MM.1S (cell line): ENCODE data around the gene PPP1R9B.

ENCODE experiments used
- DNase-seq: peaks from one replicate; pipeline ENCODE4 v3.0.0-alpha.2; 2015
- H2AFZ ChIP-seq: fragments of 300-600 bp; sonication (generic); 2 replicates; pipeline ENCODE4 v1.6.0; 2016; ENCODE audit warnings: antibody characterized with exemption, low read length
- H3F3A ChIP-seq: fragments of 300-600 bp; sonication (generic); 2 replicates; pipeline ENCODE4 v1.6.1; 2016; ENCODE audit warnings: mild to moderate bottlenecking, antibody characterized with exemption, low read length, moderate library complexity, mixed read lengths; ENCODE audit not compliant: insufficient read depth
- H3K27ac ChIP-seq: fragments of 300-600 bp; sonication (generic); 2 replicates; pipeline ENCODE4 v1.5.1; 2016; ENCODE audit warnings: mild to moderate bottlenecking, low read length
- H3K27me3 ChIP-seq: fragments of 300-600 bp; sonication (generic); replicated peaks from 2 replicates; pipeline ENCODE4 v1.6.0; 2016; ENCODE audit warnings: low read length; ENCODE audit not compliant: insufficient read depth
- H3K36me3 ChIP-seq: fragments of 300-600 bp; sonication (generic); replicated peaks from 2 replicates; pipeline ENCODE4 v1.6.1; 2016; ENCODE audit warnings: mild to moderate bottlenecking, low read length, mixed read lengths; ENCODE audit not compliant: insufficient read depth
- H3K4me1 ChIP-seq: fragments of 300-600 bp; sonication (generic); 2 replicates; pipeline ENCODE4 v1.6.1; 2016; ENCODE audit warnings: low read length, mixed read lengths
- H3K4me2 ChIP-seq: fragments of 300-600 bp; sonication (generic); 2 replicates; pipeline ENCODE4 v1.6.0; 2016; ENCODE audit warnings: low read depth, low read length
- H3K4me3 ChIP-seq: fragments of 300-600 bp; sonication (generic); 2 replicates; pipeline ENCODE4 v1.5.1; 2016; ENCODE audit warnings: low read length, mixed read lengths
- H3K79me2 ChIP-seq: fragments of 300-600 bp; sonication (generic); 2 replicates; pipeline ENCODE4 v1.6.1; 2016; ENCODE audit warnings: mixed run types, low read length, mixed read lengths
- H3K9ac ChIP-seq: fragments of 300-600 bp; sonication (generic); 2 replicates; pipeline ENCODE4 v1.6.1; 2016; ENCODE audit warnings: low read length, mixed read lengths
- H3K9me2 ChIP-seq: fragments of 300-600 bp; sonication (generic); replicated peaks from 2 replicates; pipeline ENCODE4 v1.6.1; 2016; ENCODE audit warnings: mild to moderate bottlenecking, low read length, mixed read lengths; ENCODE audit not compliant: insufficient read depth
- H3K9me3 ChIP-seq: fragments of 300-600 bp; sonication (generic); replicated peaks from 2 replicates; pipeline ENCODE4 v1.6.1; 2016; ENCODE audit warnings: mild to moderate bottlenecking, low read length, mixed read lengths; ENCODE audit not compliant: insufficient read depth
- H4K20me1 ChIP-seq: fragments of 300-600 bp; sonication (generic); 2 replicates; pipeline ENCODE4 v1.6.1; 2016; ENCODE audit warnings: mild to moderate bottlenecking, low read length, moderate library complexity, mixed read lengths; ENCODE audit not compliant: insufficient read depth
- CTCF ChIP-seq: fragments of 300-600 bp; sonication (generic); IDR thresholded peaks from 2 replicates; pipeline ENCODE4 v1.5.1; 2016; ENCODE audit warnings: antibody characterized with exemption, low read length, mixed read lengths
- EZH2 ChIP-seq: fragments of 300-600 bp; sonication (generic); optimal IDR thresholded peaks from 2 replicates; pipeline ENCODE3; 2017; ENCODE audit warnings: low read depth, mild to moderate bottlenecking, antibody characterized with exemption, low read length, mixed read lengths
- EZH2phosphoT487 ChIP-seq: fragments of 300-600 bp; sonication (generic); IDR thresholded peaks from 2 replicates; pipeline ENCODE4 v1.6.1; 2018; ENCODE audit warnings: antibody characterized with exemption, low read length

The PPP1R9B gene

GRCh38 chr17:50109207-50109606, 41.3 kb downstream of the PPP1R9B start:
- Histone ChIP-seq H3K27ac (no peak overlapping the region), H4K20me1 (no peaks in the 10 kb centered on the region), H3K4me2 (no peak overlapping the region), H3F3A (no peaks in the 10 kb centered on the region), H3K9me3 (no peaks in the 10 kb centered on the region), H3K4me1 (no peaks in the 10 kb centered on the region), H3K36me3 (no peaks in the 10 kb centered on the region), H3K27me3 (no peaks in the 10 kb centered on the region), H2AFZ (no peak overlapping the region), H3K4me3 (no peak overlapping the region), H3K9me2 (no peaks in the 10 kb centered on the region), H3K9ac (no peak overlapping the region), H3K79me2 (no peaks in the 10 kb centered on the region)
- no peak for DNase-seq
- no peak for TF ChIP-seq CTCF
- no peak for TF ChIP-seq EZH2phosphoT487
- TF ChIP-seq EZH2 = no peak

- Histone ChIP-seq H2AFZ (no peak overlapping the region), H3K9ac (no peak overlapping the region), H3K4me1 (no peaks in the 10 kb centered on the region), H4K20me1 (no peaks in the 10 kb centered on the region), H3K27ac (no peak overlapping the region), H3F3A (no peaks in the 10 kb centered on the region), H3K4me2 (no peak overlapping the region), H3K27me3 (no peaks in the 10 kb centered on the region), H3K9me3 (no peaks in the 10 kb centered on the region), H3K9me2 (no peaks in the 10 kb centered on the region), H3K79me2 (no peaks in the 10 kb centered on the region), H3K4me3 (no peak overlapping the region), H3K36me3 (no peaks in the 10 kb centered on the region)
- DNase-seq = no peak
- TF ChIP-seq EZH2 (no peak), CTCF (no peak), EZH2phosphoT487 (no peak)
Measured at GRCh38 chr17:50108556-50108955, 41.9 kb downstream of the PPP1R9B start.

- Histone ChIP-seq H3K4me1 (no peaks in the 10 kb centered on the region), H3K79me2 (no peaks in the 10 kb centered on the region), H3K4me2 (no peak overlapping the region), H4K20me1 (no peaks in the 10 kb centered on the region), H3K9ac (no peak overlapping the region), H3K9me3 (no peaks in the 10 kb centered on the region), H2AFZ (no peak overlapping the region), H3K4me3 (no peak overlapping the region), H3K27me3 (no peaks in the 10 kb centered on the region), H3K27ac (no peak overlapping the region), H3F3A (no peaks in the 10 kb centered on the region), H3K36me3 (no peaks in the 10 kb centered on the region), H3K9me2 (no peaks in the 10 kb centered on the region)
- no peak for DNase-seq
- TF ChIP-seq CTCF (no peak), EZH2phosphoT487 (no peak), EZH2 (no peak)
Measured at GRCh38 chr17:50107790-50108414, 42.6 kb downstream of the PPP1R9B start.
